ENCODE measurements around the gene SLC12A4. TPM values are rescaled to one million over a fixed set of nuclear protein-coding genes. Genes with fewer than 3 reads are reported as not detected.
"Not testable (repeated sequence)": the region's sequence is repeated elsewhere in the genome, so short reads cannot be mapped to it uniquely, and the experiment has no call there.

The SLC12A4 gene
- total RNA-seq, 1 experiment from 2014 or later: 41.9 TPM

GRCh38 chr16:67977005-67977404 is 8.6 kb upstream of the SLC12A4 start:
- Histone ChIP-seq H3K4me3 (ENCODE audit: low read depth, low read length, poor library complexity, severe bottlenecking) (no peak overlapping the region), H3K27me3 (replicated peaks; ENCODE audit: insufficient read depth, low read depth, low read length, poor library complexity) (no peaks in the 10 kb centered on the region), H3K4me1 (ENCODE audit: insufficient read depth, low read length, poor library complexity, severe bottlenecking) (no peaks in the 10 kb centered on the region), H3K27ac (ENCODE audit: low read depth, low read length, poor library complexity, severe bottlenecking) (no peak overlapping the region), H3K9me3 (ENCODE audit: low read depth, low read length, poor library complexity, severe bottlenecking) (no peaks in the 10 kb centered on the region), H3K36me3 (ENCODE audit: insufficient read depth, low read length, poor library complexity, severe bottlenecking) (no peaks in the 10 kb centered on the region)
- ChIA-PET CTCF (no interaction called here), POLR2A (ENCODE audit: low non-redundant PET) (no interaction called here)
- intact Hi-C loops (cut with micrococcal nuclease; ENCODE audit: unreplicated experiment): no loop called here
- DNase-seq (ENCODE audit: low spot score): no peak
- TF ChIP-seq, protein P1, sequence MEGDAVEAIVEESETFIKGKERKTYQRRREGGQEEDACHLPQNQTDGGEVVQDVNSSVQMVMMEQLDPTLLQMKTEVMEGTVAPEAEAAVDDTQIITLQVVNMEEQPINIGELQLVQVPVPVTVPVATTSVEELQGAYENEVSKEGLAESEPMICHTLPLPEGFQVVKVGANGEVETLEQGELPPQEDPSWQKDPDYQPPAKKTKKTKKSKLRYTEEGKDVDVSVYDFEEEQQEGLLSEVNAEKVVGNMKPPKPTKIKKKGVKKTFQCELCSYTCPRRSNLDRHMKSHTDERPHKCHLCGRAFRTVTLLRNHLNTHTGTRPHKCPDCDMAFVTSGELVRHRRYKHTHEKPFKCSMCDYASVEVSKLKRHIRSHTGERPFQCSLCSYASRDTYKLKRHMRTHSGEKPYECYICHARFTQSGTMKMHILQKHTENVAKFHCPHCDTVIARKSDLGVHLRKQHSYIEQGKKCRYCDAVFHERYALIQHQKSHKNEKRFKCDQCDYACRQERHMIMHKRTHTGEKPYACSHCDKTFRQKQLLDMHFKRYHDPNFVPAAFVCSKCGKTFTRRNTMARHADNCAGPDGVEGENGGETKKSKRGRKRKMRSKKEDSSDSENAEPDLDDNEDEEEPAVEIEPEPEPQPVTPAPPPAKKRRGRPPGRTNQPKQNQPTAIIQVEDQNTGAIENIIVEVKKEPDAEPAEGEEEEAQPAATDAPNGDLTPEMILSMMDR (conservative IDR thresholded peaks at IDR 0.05; ENCODE audit: low read depth, low read length): no peak
- no peak for TF ChIP-seq EZH2 (IDR thresholded peaks at IDR 0.05; ENCODE audit: borderline replicate concordance, low read depth, low read length, poor library complexity, severe bottlenecking)
- no TSS peak for BruUV-seq (replicated peaks)

DNA sequence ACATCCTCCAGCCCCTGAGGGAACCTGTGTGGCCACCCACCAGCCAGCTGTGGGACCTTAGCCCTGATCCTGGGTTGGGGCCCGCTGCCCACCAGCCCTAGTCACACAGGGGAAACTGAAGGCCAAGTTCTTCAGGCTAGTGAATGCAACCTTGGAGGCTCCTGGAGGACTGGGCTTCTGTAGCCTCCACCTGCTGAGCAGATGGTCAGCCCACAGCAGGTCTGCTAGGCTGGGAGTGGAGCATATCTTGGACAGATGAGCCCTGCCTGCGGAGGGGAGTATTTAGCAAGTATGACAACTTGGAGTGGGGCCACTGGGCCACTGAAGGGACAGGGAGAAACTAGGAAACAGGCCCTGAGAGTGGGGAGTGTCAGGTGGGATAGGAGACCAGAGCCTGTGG is 7.8 kb upstream of the SLC12A4 start:
- intact Hi-C loops (cut with micrococcal nuclease; ENCODE audit: unreplicated experiment): no loop called here
- Histone ChIP-seq H3K27ac (ENCODE audit: low read depth, low read length, poor library complexity, severe bottlenecking) (no peak overlapping the region), H3K9me3 (ENCODE audit: low read depth, low read length, poor library complexity, severe bottlenecking) (no peaks in the 10 kb centered on the region), H3K4me1 (ENCODE audit: insufficient read depth, low read length, poor library complexity, severe bottlenecking) (no peaks in the 10 kb centered on the region), H3K4me3 (ENCODE audit: low read depth, low read length, poor library complexity, severe bottlenecking) (no peak overlapping the region), H3K27me3 (replicated peaks; ENCODE audit: insufficient read depth, low read depth, low read length, poor library complexity) (no peaks in the 10 kb centered on the region), H3K36me3 (ENCODE audit: insufficient read depth, low read length, poor library complexity, severe bottlenecking) (no peaks in the 10 kb centered on the region)
- ChIA-PET POLR2A (ENCODE audit: low non-redundant PET) (no interaction called here), CTCF (no interaction called here)
- TF ChIP-seq, protein P1 (conservative IDR thresholded peaks at IDR 0.05; ENCODE audit: low read depth, low read length): no peak
- TF ChIP-seq EZH2 (IDR thresholded peaks at IDR 0.05; ENCODE audit: borderline replicate concordance, low read depth, low read length, poor library complexity, severe bottlenecking): no peak
- no peak for DNase-seq (ENCODE audit: low spot score)
- BruUV-seq (replicated peaks): no TSS peak

GRCh38 chr16:67975321-67976105 is 7.1 kb upstream of the SLC12A4 start:
- Histone ChIP-seq H3K4me3 (ENCODE audit: low read depth, low read length, poor library complexity, severe bottlenecking) (no peak overlapping the region), H3K9me3 (ENCODE audit: low read depth, low read length, poor library complexity, severe bottlenecking) (no peaks in the 10 kb centered on the region), H3K27me3 (replicated peaks; ENCODE audit: insufficient read depth, low read depth, low read length, poor library complexity) (no peaks in the 10 kb centered on the region), H3K27ac (ENCODE audit: low read depth, low read length, poor library complexity, severe bottlenecking) (no peak overlapping the region), H3K36me3 (ENCODE audit: insufficient read depth, low read length, poor library complexity, severe bottlenecking) (no peaks in the 10 kb centered on the region), H3K4me1 (ENCODE audit: insufficient read depth, low read length, poor library complexity, severe bottlenecking) (no peaks in the 10 kb centered on the region)
- TF ChIP-seq EZH2 (IDR thresholded peaks at IDR 0.05; ENCODE audit: borderline replicate concordance, low read depth, low read length, poor library complexity, severe bottlenecking): no peak
- TF ChIP-seq, protein P1 (conservative IDR thresholded peaks at IDR 0.05; ENCODE audit: low read depth, low read length): no peak
- no TSS peak for BruUV-seq (replicated peaks)
- DNase-seq (ENCODE audit: low spot score): no peak
- ChIA-PET CTCF (no interaction called here), POLR2A (ENCODE audit: low non-redundant PET) (no interaction called here)
- intact Hi-C loops (cut with micrococcal nuclease; ENCODE audit: unreplicated experiment): no loop called here

DNA sequence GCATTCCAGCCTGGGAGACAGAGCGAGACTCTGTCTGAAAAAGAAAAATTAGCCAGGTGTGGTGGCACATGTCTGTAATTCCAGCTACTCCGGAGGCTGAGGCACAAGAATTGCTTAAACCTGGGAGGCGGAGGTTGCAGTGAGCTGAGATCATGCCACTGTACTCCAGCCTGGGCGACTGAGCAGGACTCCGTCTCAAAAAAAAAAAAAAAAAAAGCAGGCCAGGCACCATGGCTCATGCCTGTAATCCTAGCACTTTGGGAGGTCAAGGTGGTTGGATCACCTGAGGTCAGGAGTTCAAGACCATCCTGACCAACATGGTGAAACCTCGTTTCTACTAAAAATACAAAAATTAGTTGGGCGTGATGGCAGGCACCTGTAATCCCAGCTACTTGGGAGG is 3.8 kb upstream of the SLC12A4 start:
- H3K27ac ChIP-seq (ENCODE audit: low read depth, low read length, poor library complexity, severe bottlenecking); H3K27me3 ChIP-seq (replicated peaks; ENCODE audit: insufficient read depth, low read depth, low read length, poor library complexity); H3K36me3 ChIP-seq (ENCODE audit: insufficient read depth, low read length, poor library complexity, severe bottlenecking); H3K4me1 ChIP-seq (ENCODE audit: insufficient read depth, low read length, poor library complexity, severe bottlenecking); intact Hi-C loops (cut with micrococcal nuclease; ENCODE audit: unreplicated experiment); H3K9me3 ChIP-seq (ENCODE audit: low read depth, low read length, poor library complexity, severe bottlenecking); H3K4me3 ChIP-seq (ENCODE audit: low read depth, low read length, poor library complexity, severe bottlenecking); POLR2A ChIA-PET (ENCODE audit: low non-redundant PET); DNase-seq (ENCODE audit: low spot score); CTCF ChIA-PET; BruUV-seq (replicated peaks): not testable (repeated sequence)
